ENCODE results near the gene RNF141.

Gene RNF141

DNA sequence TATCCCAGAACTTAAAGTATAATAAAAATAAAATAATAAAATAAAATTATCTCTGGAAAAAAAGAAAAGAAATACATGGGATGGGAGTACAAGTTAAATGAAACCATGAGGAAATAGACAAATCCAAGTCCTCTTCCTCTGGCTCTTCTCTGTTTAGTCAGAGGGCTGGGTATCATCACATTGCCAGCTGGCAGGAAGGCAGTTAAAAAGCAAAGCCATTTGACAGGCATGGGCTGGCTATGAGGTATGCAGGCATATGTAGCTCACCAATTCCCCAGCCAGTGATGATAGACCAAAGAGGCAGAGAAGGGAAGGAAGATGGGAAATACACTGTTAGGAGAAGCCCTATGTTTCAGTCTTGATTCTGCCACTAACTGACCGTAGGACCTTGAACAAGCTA, 21.0 kb upstream of the RNF141 start:
- Histone ChIP-seq H3K4me3 (ENCODE audit: low read length in 2 of 2) (no peak overlapping the region), H3K18ac (ENCODE audit: low read length) (no peak overlapping the region), H3K9ac (ENCODE audit: low read depth, low read length, poor library complexity) (no peak overlapping the region), H3K4me1 (ENCODE audit: control insufficient read depth in 2 of 2, insufficient read depth in 1 of 2, low read depth in 1 of 2, low read length in 2 of 2) (no peaks in the 10 kb centered on the region), H2BK15ac (ENCODE audit: low read length) (no peak overlapping the region), H4K91ac (ENCODE audit: low read depth, low read length, poor library complexity) (no peak overlapping the region), H2AFZ (ENCODE audit: low read length) (no peak overlapping the region), H3K9me3 (replicated peaks in 1 of 2; ENCODE audit: control insufficient read depth in 2 of 2, insufficient read depth in 1 of 2, low read depth in 1 of 2, low read length in 2 of 2) (no peaks in the 10 kb centered on the region), H3K23ac (ENCODE audit: low read depth, low read length, poor library complexity) (no peak overlapping the region), H3K27ac (replicated peaks; ENCODE audit: low read length) (no peak overlapping the region), H2AK5ac (ENCODE audit: low read depth, low read length) (no peak overlapping the region), H3K14ac (ENCODE audit: low read length) (no peak overlapping the region), H2BK120ac (ENCODE audit: low read depth, low read length) (no peak overlapping the region), H3K27me3 (ENCODE audit: control insufficient read depth in 3 of 3, insufficient read depth in 3 of 3, low read depth in 1 of 3, low read length in 3 of 3) (peaks cover 0 to 33% (median 0%) of the 10 kb centered on the region in 3 experiments), H3K4me2 (ENCODE audit: insufficient read depth, low read length, poor library complexity, severe bottlenecking) (no peak overlapping the region), H2BK5ac (ENCODE audit: low read length) (no peak overlapping the region), H3K36me3 (replicated peaks in 1 of 2; ENCODE audit: control insufficient read depth in 2 of 2, insufficient read depth in 2 of 2, low read length in 2 of 2) (no peaks in the 10 kb centered on the region), H4K8ac (ENCODE audit: low read depth, low read length) (no peak overlapping the region), H3K4ac (ENCODE audit: low read length) (no peak overlapping the region), H3K79me1 (ENCODE audit: low read depth, low read length) (no peaks in the 10 kb centered on the region), H2BK12ac (ENCODE audit: low read length) (no peak overlapping the region)
- WGBS, 2 donors (ENCODE audit: extremely low coverage in 2 of 2, insufficient read length in 2 of 2, insufficient replicate concordance in 1 of 2): no CpG with 5 or more reads among the region's 1 CpG
- no peak for DNase-seq (ENCODE audit: low spot score)

DNA sequence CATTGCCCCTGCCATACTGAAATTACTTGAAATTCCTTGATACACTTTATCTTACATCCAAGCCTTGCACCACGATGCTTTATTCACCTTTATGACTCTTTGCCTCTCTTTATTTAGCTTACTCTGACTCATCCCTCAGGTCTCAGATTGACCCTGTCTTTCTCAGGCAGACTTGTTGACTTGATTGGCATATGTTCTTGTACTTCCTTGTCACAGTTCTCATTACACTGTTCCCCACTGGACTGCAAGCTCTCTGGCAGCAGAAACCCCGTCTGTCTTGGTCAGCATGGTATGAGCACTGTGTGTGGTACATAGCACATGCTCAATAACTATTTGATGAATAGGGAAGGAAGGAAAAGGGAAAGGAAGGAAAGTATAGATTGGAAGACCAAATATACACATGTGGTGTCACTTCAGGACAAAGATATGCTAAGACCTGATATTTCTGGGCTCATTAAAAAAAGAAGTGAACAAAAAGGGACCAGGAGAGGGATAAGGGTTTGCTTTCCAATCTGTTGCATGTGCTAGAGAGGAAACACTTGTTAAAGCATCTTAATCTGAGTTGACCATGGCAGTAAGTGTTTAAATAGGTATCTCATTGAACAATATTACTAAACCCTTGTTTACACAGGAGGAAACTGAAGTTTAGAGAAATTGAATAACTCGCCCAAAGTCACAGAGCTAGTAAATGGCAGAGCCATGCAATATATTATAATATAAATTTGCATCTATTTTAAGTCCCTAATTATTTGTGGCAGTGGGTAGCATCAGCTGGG, 20.2 kb upstream of the RNF141 start:
- Histone ChIP-seq H2AFZ (ENCODE audit: low read length) (no peak overlapping the region), H3K9me3 (replicated peaks in 1 of 2; ENCODE audit: control insufficient read depth in 2 of 2, insufficient read depth in 1 of 2, low read depth in 1 of 2, low read length in 2 of 2) (no peaks in the 10 kb centered on the region), H2AK5ac (ENCODE audit: low read depth, low read length) (no peak overlapping the region), H3K4me1 (ENCODE audit: control insufficient read depth in 2 of 2, insufficient read depth in 1 of 2, low read depth in 1 of 2, low read length in 2 of 2) (no peaks in the 10 kb centered on the region), H3K79me1 (ENCODE audit: low read depth, low read length) (no peaks in the 10 kb centered on the region), H3K9ac (ENCODE audit: low read depth, low read length, poor library complexity) (no peak overlapping the region), H2BK12ac (ENCODE audit: low read length) (no peak overlapping the region), H4K8ac (ENCODE audit: low read depth, low read length) (no peak overlapping the region), H3K4ac (ENCODE audit: low read length) (no peak overlapping the region), H2BK15ac (ENCODE audit: low read length) (no peak overlapping the region), H3K36me3 (replicated peaks in 1 of 2; ENCODE audit: control insufficient read depth in 2 of 2, insufficient read depth in 2 of 2, low read length in 2 of 2) (no peaks in the 10 kb centered on the region), H3K4me2 (ENCODE audit: insufficient read depth, low read length, poor library complexity, severe bottlenecking) (no peak overlapping the region), H3K27me3 (ENCODE audit: control insufficient read depth in 3 of 3, insufficient read depth in 3 of 3, low read depth in 1 of 3, low read length in 3 of 3) (peaks cover 0 to 40% (median 0%) of the 10 kb centered on the region in 3 experiments), H3K14ac (ENCODE audit: low read length) (no peak overlapping the region), H4K91ac (ENCODE audit: low read depth, low read length, poor library complexity) (no peak overlapping the region), H2BK5ac (ENCODE audit: low read length) (no peak overlapping the region), H2BK120ac (ENCODE audit: low read depth, low read length) (no peak overlapping the region), H3K23ac (ENCODE audit: low read depth, low read length, poor library complexity) (no peak overlapping the region), H3K27ac (replicated peaks; ENCODE audit: low read length) (no peak overlapping the region), H3K18ac (ENCODE audit: low read length) (no peak overlapping the region), H3K4me3 (ENCODE audit: low read length in 2 of 2) (no peak overlapping the region)
- no CpG with 5 or more reads among the region's 3 CpGs for WGBS, 2 donors (ENCODE audit: extremely low coverage in 2 of 2, insufficient read length in 2 of 2, insufficient replicate concordance in 1 of 2)
- DNase-seq (ENCODE audit: low spot score): no peak

DNA sequence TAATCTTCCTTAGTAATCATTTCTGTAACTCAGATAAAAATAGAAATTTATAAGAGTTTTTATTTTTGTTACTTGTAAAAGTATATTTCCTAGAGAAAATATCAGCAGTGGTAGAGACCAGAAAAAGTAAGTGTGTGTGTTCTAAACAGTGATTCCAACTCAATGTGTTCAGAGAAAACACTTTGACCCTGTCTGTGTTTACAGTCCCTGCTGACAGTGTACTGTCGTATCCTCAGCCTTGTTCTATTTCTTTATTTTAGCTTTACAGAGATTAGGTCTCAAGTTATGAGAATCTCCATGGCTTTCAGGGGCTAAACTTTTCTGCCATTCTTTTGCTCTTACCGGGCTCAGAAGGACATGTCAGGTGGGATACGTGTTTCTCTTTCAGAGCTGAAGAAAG, 17.3 kb upstream of the RNF141 start:
- H3K18ac ChIP-seq (ENCODE audit: low read length): no peak overlapping the region

DNA sequence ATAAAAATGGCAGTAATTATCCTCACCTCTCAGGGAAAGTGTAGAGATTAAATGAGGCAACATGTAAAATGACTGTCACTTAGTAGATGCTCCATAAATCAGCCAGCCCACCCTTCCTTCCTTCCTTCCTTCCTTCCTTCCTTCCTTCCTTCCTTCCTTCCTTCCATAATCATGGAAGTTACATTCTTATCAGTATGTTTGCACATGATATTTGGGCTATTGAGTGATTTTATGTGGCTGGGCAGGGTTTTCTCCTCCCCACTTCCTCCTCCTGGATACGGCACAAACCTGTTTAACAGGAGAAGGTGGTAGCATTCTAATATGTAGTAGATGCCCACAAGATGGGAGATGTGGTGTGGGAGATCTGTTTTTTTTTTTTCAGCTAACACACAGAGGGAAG, 15.6 kb upstream of the RNF141 start:
- Histone ChIP-seq H3K9ac (ENCODE audit: low read depth, low read length, poor library complexity) (no peak overlapping the region), H3K9me3 (replicated peaks in 1 of 2; ENCODE audit: control insufficient read depth in 2 of 2, insufficient read depth in 1 of 2, low read depth in 1 of 2, low read length in 2 of 2) (no peaks in the 10 kb centered on the region), H3K79me1 (ENCODE audit: low read depth, low read length) (no peaks in the 10 kb centered on the region), H4K91ac (ENCODE audit: low read depth, low read length, poor library complexity) (no peak overlapping the region), H2BK5ac (ENCODE audit: low read length) (no peak overlapping the region), H3K23ac (ENCODE audit: low read depth, low read length, poor library complexity) (no peak overlapping the region), H3K27me3 (ENCODE audit: control insufficient read depth in 3 of 3, insufficient read depth in 3 of 3, low read depth in 1 of 3, low read length in 3 of 3) (peaks cover 0 to 42% (median 0%) of the 10 kb centered on the region in 3 experiments), H3K4me1 (ENCODE audit: control insufficient read depth in 2 of 2, insufficient read depth in 1 of 2, low read depth in 1 of 2, low read length in 2 of 2) (no peaks in the 10 kb centered on the region), H2BK15ac (ENCODE audit: low read length) (no peak overlapping the region), H4K8ac (ENCODE audit: low read depth, low read length) (no peak overlapping the region), H3K4me3 (ENCODE audit: low read length in 2 of 2) (no peak overlapping the region), H3K18ac (ENCODE audit: low read length) (no peak overlapping the region), H3K27ac (replicated peaks; ENCODE audit: low read length) (no peak overlapping the region), H3K36me3 (replicated peaks in 1 of 2; ENCODE audit: control insufficient read depth in 2 of 2, insufficient read depth in 2 of 2, low read length in 2 of 2) (no peaks in the 10 kb centered on the region), H3K14ac (ENCODE audit: low read length) (no peak overlapping the region), H3K4ac (ENCODE audit: low read length) (no peak overlapping the region), H2BK120ac (ENCODE audit: low read depth, low read length) (no peak overlapping the region), H3K4me2 (ENCODE audit: insufficient read depth, low read length, poor library complexity, severe bottlenecking) (no peak overlapping the region), H2AFZ (ENCODE audit: low read length) (no peak overlapping the region), H2AK5ac (ENCODE audit: low read depth, low read length) (no peak overlapping the region), H2BK12ac (ENCODE audit: low read length) (no peak overlapping the region)
- WGBS, 2 donors (ENCODE audit: extremely low coverage in 2 of 2, insufficient read length in 2 of 2, insufficient replicate concordance in 1 of 2): no CpG with 5 or more reads among the region's 1 CpG
- no peak for DNase-seq (ENCODE audit: low spot score)

More for the DNA sequence above, 17.3 kb upstream of the RNF141 start:
- Histone ChIP-seq H3K4me2 (ENCODE audit: insufficient read depth, low read length, poor library complexity, severe bottlenecking) (no peak overlapping the region), H2AFZ (ENCODE audit: low read length) (no peak overlapping the region), H2AK5ac (ENCODE audit: low read depth, low read length) (no peak overlapping the region), H3K9me3 (replicated peaks in 1 of 2; ENCODE audit: control insufficient read depth in 2 of 2, insufficient read depth in 1 of 2, low read depth in 1 of 2, low read length in 2 of 2) (no peaks in the 10 kb centered on the region), H2BK15ac (ENCODE audit: low read length) (no peak overlapping the region), H2BK12ac (ENCODE audit: low read length) (no peak overlapping the region), H3K79me1 (ENCODE audit: low read depth, low read length) (no peaks in the 10 kb centered on the region), H3K23ac (ENCODE audit: low read depth, low read length, poor library complexity) (no peak overlapping the region), H3K27ac (replicated peaks; ENCODE audit: low read length) (no peak overlapping the region), H3K9ac (ENCODE audit: low read depth, low read length, poor library complexity) (no peak overlapping the region), H2BK5ac (ENCODE audit: low read length) (no peak overlapping the region), H4K8ac (ENCODE audit: low read depth, low read length) (no peak overlapping the region), H3K14ac (ENCODE audit: low read length) (no peak overlapping the region), H3K27me3 (ENCODE audit: control insufficient read depth in 3 of 3, insufficient read depth in 3 of 3, low read depth in 1 of 3, low read length in 3 of 3) (peaks cover 0 to 42% (median 0%) of the 10 kb centered on the region in 3 experiments), H3K4me1 (ENCODE audit: control insufficient read depth in 2 of 2, insufficient read depth in 1 of 2, low read depth in 1 of 2, low read length in 2 of 2) (no peaks in the 10 kb centered on the region), H2BK120ac (ENCODE audit: low read depth, low read length) (no peak overlapping the region), H3K4me3 (ENCODE audit: low read length in 2 of 2) (no peak overlapping the region), H4K91ac (ENCODE audit: low read depth, low read length, poor library complexity) (no peak overlapping the region), H3K4ac (ENCODE audit: low read length) (no peak overlapping the region), H3K36me3 (replicated peaks in 1 of 2; ENCODE audit: control insufficient read depth in 2 of 2, insufficient read depth in 2 of 2, low read length in 2 of 2) (no peaks in the 10 kb centered on the region)
- no peak for DNase-seq (ENCODE audit: low spot score)
- WGBS, 2 donors (ENCODE audit: extremely low coverage in 2 of 2, insufficient read length in 2 of 2, insufficient replicate concordance in 1 of 2): no CpG with 5 or more reads among the region's 3 CpGs

All from neuronal stem cell (in vitro differentiated cells).